Tibial nerve (tissue), 4 donors: Measurements from ENCODE around the gene HEATR9.

Experiments
- EP300 ChIP-seq, 2 donors: sonication (generic); formaldehyde crosslinking; IDR thresholded peaks; one replicate each; pipeline ENCODE4 v1.6.1; 2017; ENCODE audit warnings: antibody characterized with exemption in 2 of 2, mild to moderate bottlenecking in 1 of 2
- TF ChIP-seq, protein P1 (sequence below), 5 experiments: fragments of 200-600 bp in 3 of 5; fragments of 450-650 bp in 2 of 5; sonication (generic) in 3 of 5; IDR thresholded peaks; one replicate each; pipeline ENCODE4 v1.5.1; 2016 to 2019; ENCODE audit warnings: antibody characterized with exemption in 5 of 5, mild to moderate bottlenecking in 3 of 5, moderate library complexity in 2 of 5

DNA sequence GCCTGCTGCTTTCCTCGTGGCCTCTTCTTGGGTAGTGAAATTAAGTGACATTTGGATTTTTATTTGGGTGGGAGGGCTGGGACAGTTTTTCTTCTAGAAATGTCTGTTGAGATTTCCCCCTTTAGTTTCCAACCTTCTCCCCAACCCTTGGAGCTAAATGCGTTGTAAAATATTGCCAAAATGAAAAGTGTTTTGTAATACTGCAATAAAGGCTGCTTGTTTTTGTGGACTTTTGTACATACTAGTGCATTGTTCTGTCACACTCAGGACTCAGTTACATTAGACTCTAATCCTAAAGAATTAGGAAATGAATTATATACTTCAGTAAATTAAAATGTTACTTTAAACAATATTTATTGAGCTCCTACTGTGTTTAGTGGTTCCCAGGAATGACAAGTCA is 21.7 kb downstream of the HEATR9 start:
- TF ChIP-seq, protein P1, sequence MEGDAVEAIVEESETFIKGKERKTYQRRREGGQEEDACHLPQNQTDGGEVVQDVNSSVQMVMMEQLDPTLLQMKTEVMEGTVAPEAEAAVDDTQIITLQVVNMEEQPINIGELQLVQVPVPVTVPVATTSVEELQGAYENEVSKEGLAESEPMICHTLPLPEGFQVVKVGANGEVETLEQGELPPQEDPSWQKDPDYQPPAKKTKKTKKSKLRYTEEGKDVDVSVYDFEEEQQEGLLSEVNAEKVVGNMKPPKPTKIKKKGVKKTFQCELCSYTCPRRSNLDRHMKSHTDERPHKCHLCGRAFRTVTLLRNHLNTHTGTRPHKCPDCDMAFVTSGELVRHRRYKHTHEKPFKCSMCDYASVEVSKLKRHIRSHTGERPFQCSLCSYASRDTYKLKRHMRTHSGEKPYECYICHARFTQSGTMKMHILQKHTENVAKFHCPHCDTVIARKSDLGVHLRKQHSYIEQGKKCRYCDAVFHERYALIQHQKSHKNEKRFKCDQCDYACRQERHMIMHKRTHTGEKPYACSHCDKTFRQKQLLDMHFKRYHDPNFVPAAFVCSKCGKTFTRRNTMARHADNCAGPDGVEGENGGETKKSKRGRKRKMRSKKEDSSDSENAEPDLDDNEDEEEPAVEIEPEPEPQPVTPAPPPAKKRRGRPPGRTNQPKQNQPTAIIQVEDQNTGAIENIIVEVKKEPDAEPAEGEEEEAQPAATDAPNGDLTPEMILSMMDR (IDR thresholded peaks at IDR 0.05) = no peak
- no peak for TF ChIP-seq EP300 (IDR thresholded peaks at IDR 0.05)
